HepG2 (cell line): ENCODE data around the gene DHRS12. TPM values are rescaled to one million over a fixed set of nuclear protein-coding genes. Genes with fewer than 3 reads are reported as not detected.

Experiments used
- ATAC-seq: fragments of 200-7000 bp; cut with Tn5 transposase; 3 replicates; pipeline ENCODE4 v1.9.1; 2020; ENCODE audit warnings: mild to moderate bottlenecking, moderate library complexity
- BruUV-seq: library from RNA; stranded (reverse); fragments of 400-500 nt; replicated peaks from 2 replicates; lab custom pipeline; 2021; lab: Mats Ljungman, UMichigan
- CTCF ChIA-PET: fragments of 300-600 bp; formaldehyde crosslinking; extraction: SDS; loops from one replicate; lab custom pipeline; 2021; ENCODE audit warnings: low total read pairs, inconsistent platforms, low intra/inter-chr PET ratio; lab: Yijun Ruan, JAX
- POLR2A ChIA-PET: fragments of 350-600 bp; sonication (Branson Sonifier 250); formaldehyde crosslinking; loops from one replicate; lab custom pipeline; 2020; ENCODE audit warnings: antibody characterized with exemption, inconsistent platforms; lab: Yijun Ruan, JAX
- DNase-seq: peaks from one replicate; pipeline ENCODE4 v3.0.0-alpha.2; 2015; ENCODE audit warnings: low spot score
- FAIRE-seq: peaks from 3 replicates; lab custom pipeline; 2011; peaks lifted over from hg19 to GRCh38; lab: Jason Lieb, UNC
- H2AFZ ChIP-seq: one replicate; pipeline ENCODE4 v1.6.1; 2011; ENCODE audit warnings: low read length, inconsistent platforms
- H3K27ac ChIP-seq: fragments of 300-600 bp; 3 replicates; pipeline ENCODE4 v1.8.0; 2011; ENCODE audit warnings: mixed run types, mild to moderate bottlenecking, mixed read lengths, low read length, inconsistent platforms; ENCODE audit not compliant: insufficient read depth; ENCODE audit errors: extremely low read length
- H3K27me3 ChIP-seq, 2 experiments: fragments of 200-600 bp in 1 of 2; 2 replicates in 1 of 2; 3 replicates in 1 of 2; pipeline versions ENCODE4 v1.6.0 to v1.8.0; 2011; ENCODE audit warnings: low read length in 2 of 2, mild to moderate bottlenecking in 2 of 2, moderate library complexity in 2 of 2, inconsistent platforms in 1 of 2; ENCODE audit not compliant: insufficient read depth in 2 of 2, control insufficient read depth in 1 of 2
- H3K36me3 ChIP-seq, 2 experiments: fragments of 200-600 bp in 1 of 2; replicated peaks in 1 of 2; 2 replicates in 1 of 2; 3 replicates in 1 of 2; pipeline versions ENCODE4 v1.5.1 to v1.8.0; 2011; ENCODE audit warnings: low read length in 2 of 2, inconsistent platforms in 1 of 2; ENCODE audit not compliant: insufficient read depth in 2 of 2, control insufficient read depth in 1 of 2
- H3K4me1 ChIP-seq: 2 replicates; pipeline ENCODE4 v1.5.1; 2012; ENCODE audit warnings: low read length, inconsistent platforms; ENCODE audit not compliant: insufficient read depth
- H3K4me2 ChIP-seq: 2 replicates; pipeline ENCODE4 v1.6.0; 2011; ENCODE audit warnings: low read depth, low read length, inconsistent platforms
- H3K4me3 ChIP-seq, 3 experiments: fragments of 200-600 bp in 1 of 3; sonication (generic), shearing (Covaris generic) in 1 of 3; replicated peaks in 1 of 3; 2 replicates each; pipeline ENCODE4 v1.5.1; 2011 to 2016; ENCODE audit warnings: low read length in 3 of 3, inconsistent platforms in 2 of 3, low read depth in 2 of 3, mild to moderate bottlenecking in 2 of 3, control low read depth in 1 of 3, mixed read lengths in 1 of 3; ENCODE audit not compliant: insufficient read depth in 1 of 3
- H3K79me2 ChIP-seq: one replicate; pipeline ENCODE4 v1.6.1; 2011; ENCODE audit warnings: low read length, inconsistent platforms; ENCODE audit not compliant: insufficient read depth
- H3K9ac ChIP-seq: 2 replicates; pipeline ENCODE4 v1.6.0; 2011; ENCODE audit warnings: mild to moderate bottlenecking, low read depth, low read length, inconsistent platforms; ENCODE audit not compliant: insufficient read depth
- H3K9me3 ChIP-seq: 2 replicates; pipeline ENCODE4 v1.5.1; 2012; ENCODE audit warnings: mild to moderate bottlenecking, low read length
- H4K20me1 ChIP-seq: 2 replicates; pipeline ENCODE4 v1.6.0; 2011; ENCODE audit warnings: inconsistent platforms, mild to moderate bottlenecking, low read length, moderate library complexity; ENCODE audit not compliant: insufficient read depth
- AGO2 ChIP-seq: fragments of 200-400 bp; formaldehyde crosslinking; optimal IDR thresholded peaks from 2 replicates; pipeline ENCODE3; 2017; ENCODE audit warnings: mild to moderate bottlenecking, low read depth, low read length, moderate library complexity
- GATAD1 ChIP-seq: IDR thresholded peaks from 2 replicates; pipeline ENCODE4 v1.6.1; 2016; ENCODE audit warnings: missing genetic modification reagents, missing compliant biosample characterization
- HNRNPK ChIP-seq: fragments of 200-400 bp; formaldehyde crosslinking; IDR thresholded peaks from 2 replicates; pipeline ENCODE4 v1.6.1; 2018; ENCODE audit warnings: low read length, low read depth, moderate library complexity, mild to moderate bottlenecking; ENCODE audit not compliant: poor library complexity, severe bottlenecking
- KDM2A ChIP-seq: sonication (generic); formaldehyde crosslinking; IDR thresholded peaks from 2 replicates; pipeline ENCODE4 v1.4.0; 2020; ENCODE audit warnings: low read depth, missing genetic modification reagents, borderline replicate concordance
- PAXIP1 ChIP-seq: sonication (generic); formaldehyde crosslinking; conservative IDR thresholded peaks from 2 replicates; pipeline ENCODE4 v1.4.0; 2020; ENCODE audit warnings: mild to moderate bottlenecking, missing genetic modification reagents, moderate library complexity
- SIN3A ChIP-seq: IDR thresholded peaks from 2 replicates; pipeline ENCODE4 v1.6.1; 2011; ENCODE audit warnings: low read depth, mild to moderate bottlenecking, control low read depth, low read length, borderline replicate concordance
- U2AF2 ChIP-seq: fragments of 200-400 bp; formaldehyde crosslinking; IDR thresholded peaks from 2 replicates; pipeline ENCODE4 v1.6.1; 2017; ENCODE audit warnings: low read depth, mild to moderate bottlenecking, low read length
- ZSCAN29 ChIP-seq: sonication (generic); formaldehyde crosslinking; conservative IDR thresholded peaks from 2 replicates; pipeline ENCODE4 v1.4.0; 2020; ENCODE audit warnings: mild to moderate bottlenecking, missing genetic modification reagents
- WGBS: methylation state at CpG from one replicate; pipeline ENCODE4 v1.1.6; 2017; ENCODE audit warnings: low lambda C conversion rate; 5-methylcytosine and 5-hydroxymethylcytosine counted together
- in situ Hi-C: cut with HindIII; loops from 2 replicates; pipeline ENCODE4 v1.10.0; 2017; ENCODE audit warnings: low pct_unique_long_range_greater_than_20kb; ENCODE audit not compliant: extremely low pct_ligation_motif_present
- intact Hi-C: fragments of 100-400 bp; cut with micrococcal nuclease; formaldehyde crosslinking; loops from one replicate; pipeline ENCODE4 v1.10.0; 2022; ENCODE audit not compliant: unreplicated experiment
- polyA plus RNA-seq, 8 experiments: library from polyadenylated mRNA; depleted of rRNA in 3 of 8; stranded (reverse) in 7 of 8; unstranded in 1 of 8; fragments of >200 nt; fragmentation: Illumina TruSeq in 4 of 8; extraction: Trizol in 4 of 8; gene quantifications; 2 replicates each; pipeline versions ENCODE4 v1.2.1 to v1.2.3, GENCODE V29; 2011 to 2016; ENCODE audit warnings: low read depth in 4 of 8, missing spikeins in 1 of 8, mixed read lengths in 1 of 8; ENCODE audit not compliant: insufficient read depth in 1 of 8
- total RNA-seq, 5 experiments: library from RNA; depleted of rRNA; stranded (reverse); fragments of >200 nt; fragmentation: Illumina TruSeq; extraction: Trizol; gene quantifications; 2 replicates each; pipeline ENCODE4 v1.2.3, GENCODE V29; 2016; ENCODE audit warnings: low read depth in 1 of 5
- TF ChIP-seq, protein P1 (sequence below): IDR thresholded peaks from 2 replicates; pipeline ENCODE4 v1.6.1; 2016; ENCODE audit warnings: missing biosample characterization, missing genetic modification reagents, low read depth

DHRS12 gene
- total and polyA plus RNA-seq, 2 of the 13 experiments (the other 11 are each of a cell fraction or from before 2014, with no cell fraction given): 7.2 to 8.4 TPM

GRCh38 chr13:51739027-51739764, 64.8 kb downstream of the DHRS12 start:
- H3K9me3 ChIP-seq: no peaks in the 10 kb centered on the region
- CTCF ChIA-PET: no interaction called here
- H4K20me1 ChIP-seq: no peaks in the 10 kb centered on the region
- H3K36me3 ChIP-seq: peaks cover 11 to 73% of the 10 kb centered on the region in 2 experiments; a peak in 4 of 5 replicates
- no peak for ATAC-seq
- in situ Hi-C loops: no loop called here
- H3K9ac ChIP-seq: no peak overlapping the region
- FAIRE-seq: no peak
- intact Hi-C loops: loop anchor here (10.0 kb wide), 1 partner anchor 154 kb away; the partner anchor contains the start of gene WDFY2
- H3K4me3 ChIP-seq: no peak overlapping the region
- no peak overlapping the region for H2AFZ ChIP-seq
- no peak overlapping the region for H3K27ac ChIP-seq
- H3K4me1 ChIP-seq: peaks cover 16% of the 10 kb centered on the region
- H3K79me2 ChIP-seq: no peaks in the 10 kb centered on the region
- WGBS: 95% methylated on average over 6 of the region's 6 CpGs
- POLR2A ChIA-PET: no interaction called here
- no TSS peak for BruUV-seq
- DNase-seq: no peak
- no peak for TF ChIP-seq HNRNPK
- TF ChIP-seq GATAD1 (CRISPR knock-in tag): no peak
- no peak for TF ChIP-seq ZSCAN29
- no peak for TF ChIP-seq KDM2A (CRISPR knock-in tag)
- TF ChIP-seq, protein P1, sequence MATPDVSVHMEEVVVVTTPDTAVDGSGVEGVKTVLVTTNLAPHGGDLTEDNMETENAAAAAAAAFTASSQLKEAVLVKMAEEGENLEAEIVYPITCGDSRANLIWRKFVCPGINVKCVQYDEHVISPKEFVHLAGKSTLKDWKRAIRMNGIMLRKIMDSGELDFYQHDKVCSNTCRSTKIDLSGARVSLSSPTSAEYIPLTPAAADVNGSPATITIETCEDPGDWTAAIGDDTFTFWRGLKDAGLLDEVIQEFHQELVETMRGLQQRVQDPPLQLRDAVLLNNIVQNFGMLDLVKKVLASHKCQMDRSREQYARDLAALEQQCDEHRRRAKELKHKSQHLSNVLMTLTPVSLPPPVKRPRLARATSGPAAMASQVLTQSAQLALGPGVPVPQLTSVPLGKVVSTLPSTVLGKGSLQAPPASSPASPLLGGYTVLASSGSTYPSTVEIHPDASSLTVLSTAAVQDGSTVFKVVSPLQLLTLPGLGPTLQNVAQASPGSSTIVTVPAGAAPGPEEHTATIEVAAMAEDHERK: no peak
- no peak for TF ChIP-seq PAXIP1
- TF ChIP-seq U2AF2: no peak
- TF ChIP-seq SIN3A: no peak
- no peak for TF ChIP-seq AGO2
- no peak overlapping the region for H3K4me2 ChIP-seq
- no peaks in the 10 kb centered on the region for H3K27me3 ChIP-seq
